HG03095 (cell line): ENCODE measurements around the gene FCGR3A.

Experiments
- ATAC-seq: cut with Tn5 transposase; IDR thresholded peaks from one replicate; pipeline ENCODE4 v1.9.1; 2021; ENCODE audit warnings: moderate library complexity; ENCODE audit not compliant: unreplicated experiment

FCGR3A gene

GRCh38 chr1:161505686-161506085, 43.9 kb downstream of the FCGR3A start:
- ATAC-seq: no peak

- no peak for ATAC-seq
These were observed 46.2 kb downstream of the FCGR3A start for GRCh38 chr1:161503394-161503748.

- no peak for ATAC-seq
These were observed 46.8 kb downstream of the FCGR3A start for GRCh38 chr1:161502641-161503393.

GRCh38 chr1:161502181-161502580, 47.4 kb downstream of the FCGR3A start:
- no peak for ATAC-seq

- ATAC-seq: no peak
These were observed 48.4 kb downstream of the FCGR3A start for GRCh38 chr1:161501234-161501633.

GRCh38 chr1:161499099-161500039, 50.2 kb downstream of the FCGR3A start:
- ATAC-seq: no peak

GRCh38 chr1:161498646-161499045, 51.0 kb downstream of the FCGR3A start:
- no peak for ATAC-seq

GRCh38 chr1:161497961-161498360, 51.7 kb downstream of the FCGR3A start:
- no peak for ATAC-seq

- ATAC-seq: no peak
These were observed 54.1 kb downstream of the FCGR3A start for GRCh38 chr1:161495490-161495889.

GRCh38 chr1:161494091-161494735, 55.4 kb downstream of the FCGR3A start:
- ATAC-seq: no peak

GRCh38 chr1:161492827-161493226, 56.8 kb downstream of the FCGR3A start:
- no peak for ATAC-seq
